ENCODE results near the gene RNU1-3. TPM values are rescaled to one million over a fixed set of nuclear protein-coding genes. Genes with fewer than 3 reads are reported as not detected.
"Not testable (repeated sequence)": the region's sequence is repeated elsewhere in the genome, so short reads cannot be mapped to it uniquely, and the experiment has no call there.

The RNU1-3 gene
- total and polyA plus RNA-seq, 2 donors (not counting 1 experiment from before 2014, with no cell fraction given), result 4,377 TPM; not detected in 1

GRCh38 chr1:16633540-16634282 is 33.0 kb downstream of the RNU1-3 start:
- H3K27ac Mint-ChIP-seq; H3K27me3 ChIP-seq (replicated peaks in 1 of 4; ENCODE audit: control extremely low read depth in 1 of 4, control insufficient read depth in 3 of 4, insufficient read depth in 4 of 4, low read length in 3 of 4); H3K9me3 ChIP-seq (ENCODE audit: control extremely low read depth in 1 of 3, control insufficient read depth in 2 of 3, insufficient read depth in 1 of 3, low read length in 2 of 3); H3K4me2 ChIP-seq (replicated peaks; ENCODE audit: low read depth, low read length, poor library complexity, severe bottlenecking); intact Hi-C loops (cut with micrococcal nuclease); H3K9me3 Mint-ChIP-seq (ENCODE audit: insufficient read depth); H3K4me1 Mint-ChIP-seq; H3K4me3 Mint-ChIP-seq; H3K4me3 ChIP-seq (ENCODE audit: control extremely low read depth in 1 of 5, extremely low read depth in 1 of 5, insufficient read depth in 1 of 5, low read depth in 2 of 5, low read length in 4 of 5); H2AFZ ChIP-seq (ENCODE audit: insufficient read depth, low read depth, low read length, poor library complexity, severe bottlenecking); H3K9ac ChIP-seq (ENCODE audit: low read length); H3K27ac ChIP-seq (ENCODE audit: low read length in 2 of 2); H3K27me3 Mint-ChIP-seq; H3K4me1 ChIP-seq (ENCODE audit: control insufficient read depth in 2 of 2, insufficient read depth in 2 of 2, low read length in 2 of 2); DNase-seq; ATAC-seq (ENCODE audit: low read depth): not testable (repeated sequence)
- Histone ChIP-seq H3K79me2 (ENCODE audit: control insufficient read depth, insufficient read depth, low read length) (peaks cover 62% of the 10 kb centered on the region), H3K36me3 (replicated peaks in 1 of 2; ENCODE audit: control extremely low read depth in 1 of 2, control insufficient read depth in 1 of 2, extremely low read depth in 1 of 2, insufficient read depth in 2 of 2, low read length in 1 of 2) (peaks cover 3 to 76% of the 10 kb centered on the region in 2 experiments), H4K20me1 (ENCODE audit: control insufficient read depth, insufficient read depth, low read length, poor library complexity, severe bottlenecking) (peaks cover 58% of the 10 kb centered on the region)
- POLR2A ChIA-PET, result interaction anchor here (0.7 kb wide), 1 partner anchor 8 kb away, joined by 5 read pairs; no protein-coding TSS in a partner anchor
- WGBS (ENCODE audit: insufficient coverage), result 100% methylated on average over 4 of the region's 6 CpGs
- CTCF ChIA-PET, result interaction anchor here (0.6 to 1.8 kb wide), 5 partner anchors 9 to 318 kb away, joined by 3 to 7 read pairs (median 4); no protein-coding TSS in a partner anchor

- Histone ChIP-seq H4K20me1 (ENCODE audit: control insufficient read depth, insufficient read depth, low read length, poor library complexity, severe bottlenecking) (peaks cover 48% of the 10 kb centered on the region), H3K79me2 (ENCODE audit: control insufficient read depth, insufficient read depth, low read length) (peaks cover 48% of the 10 kb centered on the region), H3K36me3 (replicated peaks in 1 of 2; ENCODE audit: control extremely low read depth in 1 of 2, control insufficient read depth in 1 of 2, extremely low read depth in 1 of 2, insufficient read depth in 2 of 2, low read length in 1 of 2) (peaks cover 3 to 85% of the 10 kb centered on the region in 2 experiments)
- H3K27ac Mint-ChIP-seq; H3K4me1 Mint-ChIP-seq; H3K9me3 ChIP-seq (ENCODE audit: control extremely low read depth in 1 of 3, control insufficient read depth in 2 of 3, insufficient read depth in 1 of 3, low read length in 2 of 3); H3K4me1 ChIP-seq (ENCODE audit: control insufficient read depth in 2 of 2, insufficient read depth in 2 of 2, low read length in 2 of 2); H3K27me3 Mint-ChIP-seq; POLR2A ChIA-PET; DNase-seq; intact Hi-C loops (cut with micrococcal nuclease); H3K27ac ChIP-seq (ENCODE audit: low read length in 2 of 2); H3K27me3 ChIP-seq (replicated peaks in 1 of 4; ENCODE audit: control extremely low read depth in 1 of 4, control insufficient read depth in 3 of 4, insufficient read depth in 4 of 4, low read length in 3 of 4); H3K9me3 Mint-ChIP-seq (ENCODE audit: insufficient read depth); H3K9ac ChIP-seq (ENCODE audit: low read length); H2AFZ ChIP-seq (ENCODE audit: insufficient read depth, low read depth, low read length, poor library complexity, severe bottlenecking); ATAC-seq (ENCODE audit: low read depth); H3K4me2 ChIP-seq (replicated peaks; ENCODE audit: low read depth, low read length, poor library complexity, severe bottlenecking); H3K4me3 Mint-ChIP-seq; H3K4me3 ChIP-seq (ENCODE audit: control extremely low read depth in 1 of 5, extremely low read depth in 1 of 5, insufficient read depth in 1 of 5, low read depth in 2 of 5, low read length in 4 of 5): not testable (repeated sequence)
- 99% methylated on average over 13 of the region's 14 CpGs for WGBS (ENCODE audit: insufficient coverage)
- CTCF ChIA-PET, result interaction anchor here (1.1 to 1.8 kb wide), 5 partner anchors 8 to 319 kb away, joined by 3 to 7 read pairs (median 4); no protein-coding TSS in a partner anchor
Observed at GRCh38 chr1:16632044-16632850, 34.5 kb downstream of the RNU1-3 start.
